Vagina (tissue), 2 donors: ENCODE measurements around the gene BMP2K.

ENCODE experiments used
- CTCF ChIP-seq, 3 experiments: fragments of 450-650 bp in 2 of 3; fragments of 200-600 bp in 1 of 3; sonication (generic) in 1 of 3; IDR thresholded peaks; one replicate each; pipeline ENCODE4 v1.5.1; 2017 to 2019; ENCODE audit warnings: antibody characterized with exemption in 3 of 3, mild to moderate bottlenecking in 2 of 3, moderate library complexity in 2 of 3
- POLR2AphosphoS5 ChIP-seq, 2 donors: sonication (generic); formaldehyde crosslinking; IDR thresholded peaks; one replicate each; pipeline ENCODE4 v1.9.0; 2017; ENCODE audit warnings: antibody characterized with exemption in 2 of 2, mild to moderate bottlenecking in 2 of 2, low read depth in 1 of 2; ENCODE audit not compliant: insufficient read depth in 1 of 2

GRCh38 chr4:78803983-78804382 lies 27.8 kb downstream of the BMP2K start:
- TF ChIP-seq CTCF (IDR thresholded peaks at IDR 0.05) = no peak
- no peak for TF ChIP-seq POLR2AphosphoS5 (IDR thresholded peaks at IDR 0.05; ENCODE audit: insufficient read depth in 1 of 2, low read depth in 1 of 2)
